B cell (primary cell): Measurements from ENCODE around the gene LRRTM3. TPM values are rescaled to one million over a fixed set of nuclear protein-coding genes. Genes with fewer than 3 reads are reported as not detected.

ENCODE experiments used
- ATAC-seq: fragments of 200-7000 bp; cut with Tn5 transposase; one replicate; pipeline ENCODE4 v1.10.0; 2021; ENCODE audit warnings: low read depth, mild to moderate bottlenecking, moderate number of reproducible peaks, moderate library complexity
- CTCF ChIA-PET: fragments of 350-600 bp; sonication (Branson Sonifier 250); formaldehyde crosslinking; loops from one replicate; lab custom pipeline; 2021; ENCODE audit warnings: antibody characterized with exemption, inconsistent platforms; lab: Charles Lee
- POLR2A ChIA-PET: fragments of 350-600 bp; sonication (Branson Sonifier 250); formaldehyde crosslinking; loops from one replicate; lab custom pipeline; 2021; ENCODE audit warnings: antibody characterized with exemption; lab: Charles Lee
- DNase-seq: peaks from one replicate; pipeline ENCODE4 v3.0.0; 2013
- H2AFZ ChIP-seq: 2 replicates; pipeline ENCODE4 v1.6.1; 2012; ENCODE audit warnings: mild to moderate bottlenecking, low read depth, low read length; ENCODE audit not compliant: insufficient read depth, poor library complexity, severe bottlenecking
- H3K27ac ChIP-seq, 2 donors: 1 replicate in 1 of 2; 2 replicates in 1 of 2; pipeline ENCODE4 v1.5.1; 2012 to 2013; ENCODE audit warnings: low read length in 2 of 2, mild to moderate bottlenecking in 2 of 2, moderate library complexity in 1 of 2
- H3K27me3 ChIP-seq, 4 experiments: fragments of 200-600 bp in 1 of 4; sonication (generic) in 1 of 4; replicated peaks in 1 of 4; 1 replicate in 2 of 4; 2 replicates in 2 of 4; pipeline versions ENCODE4 v1.6.1 to v1.7.0; 2013 to 2016; ENCODE audit warnings: low read length in 3 of 4, mild to moderate bottlenecking in 2 of 4, mixed read lengths in 1 of 4, moderate library complexity in 1 of 4; ENCODE audit not compliant: insufficient read depth in 4 of 4, control insufficient read depth in 3 of 4; ENCODE audit errors: control extremely low read depth in 1 of 4
- H3K36me3 ChIP-seq, 2 experiments: replicated peaks in 1 of 2; 1 replicate in 1 of 2; 2 replicates in 1 of 2; pipeline versions ENCODE4 v1.6.1 to v1.7.1; 2013; ENCODE audit warnings: low read length in 1 of 2; ENCODE audit not compliant: insufficient read depth in 2 of 2, control insufficient read depth in 1 of 2; ENCODE audit errors: control extremely low read depth in 1 of 2, extremely low read depth in 1 of 2
- H3K4me1 ChIP-seq, 2 donors: fragments of 200-600 bp in 1 of 2; sonication (generic) in 1 of 2; 1 replicate in 1 of 2; 2 replicates in 1 of 2; pipeline versions ENCODE4 v1.5.1 to v1.6.1; 2013 to 2017; ENCODE audit warnings: low read length in 2 of 2; ENCODE audit not compliant: control insufficient read depth in 2 of 2, insufficient read depth in 2 of 2
- H3K4me2 ChIP-seq: replicated peaks from 2 replicates; pipeline ENCODE3; 2012; ENCODE audit warnings: mild to moderate bottlenecking, low read depth, low read length; ENCODE audit not compliant: poor library complexity, severe bottlenecking
- H3K4me3 ChIP-seq, 5 experiments: fragments of 200-600 bp in 1 of 5; sonication (generic) in 1 of 5; 1 replicate in 3 of 5; 2 replicates in 2 of 5; pipeline versions ENCODE4 v1.5.1 to v1.7.0; 2011 to 2016; ENCODE audit warnings: low read length in 4 of 5, mild to moderate bottlenecking in 4 of 5, low read depth in 2 of 5, control low read depth in 1 of 5, moderate library complexity in 1 of 5; ENCODE audit not compliant: insufficient read depth in 1 of 5; ENCODE audit errors: control extremely low read depth in 1 of 5, extremely low read depth in 1 of 5
- H3K79me2 ChIP-seq: fragments of 200-600 bp; sonication (generic); one replicate; pipeline ENCODE4 v1.6.0; 2016; ENCODE audit warnings: low read length; ENCODE audit not compliant: control insufficient read depth, insufficient read depth
- H3K9ac ChIP-seq: fragments of 200-600 bp; sonication (generic); 2 replicates; pipeline ENCODE4 v1.6.1; 2017; ENCODE audit warnings: mild to moderate bottlenecking, low read length, moderate library complexity
- H3K9me3 ChIP-seq, 3 donors: one replicate each; pipeline versions ENCODE4 v1.6.1 to v1.7.1; 2013; ENCODE audit warnings: low read length in 2 of 3; ENCODE audit not compliant: control insufficient read depth in 2 of 3, insufficient read depth in 1 of 3; ENCODE audit errors: control extremely low read depth in 1 of 3
- H4K20me1 ChIP-seq: 2 replicates; pipeline ENCODE4 v1.6.0; 2012; ENCODE audit warnings: mild to moderate bottlenecking, low read length; ENCODE audit not compliant: insufficient read depth, control insufficient read depth, poor library complexity, severe bottlenecking
- H3K27ac Mint-ChIP-seq: one replicate; pipeline ENCODE4 v1.8.0; 2021; ENCODE audit warnings: mixed read lengths
- H3K27me3 Mint-ChIP-seq: one replicate; pipeline ENCODE4 v1.8.0; 2021; ENCODE audit warnings: mixed read lengths
- H3K4me1 Mint-ChIP-seq: one replicate; pipeline ENCODE4 v1.8.0; 2021; ENCODE audit warnings: mixed read lengths
- H3K4me3 Mint-ChIP-seq: one replicate; pipeline ENCODE4 v1.8.0; 2021; ENCODE audit warnings: mixed read lengths
- H3K9me3 Mint-ChIP-seq: one replicate; pipeline ENCODE4 v1.8.0; 2022; ENCODE audit warnings: mixed read lengths; ENCODE audit not compliant: insufficient read depth
- EZH2 ChIP-seq: IDR thresholded peaks from 2 replicates; pipeline ENCODE4 v1.6.1; 2012; ENCODE audit warnings: borderline replicate concordance, low read depth, mild to moderate bottlenecking, moderate library complexity, low read length; ENCODE audit not compliant: insufficient read depth, poor library complexity, severe bottlenecking
- WGBS: methylation state at CpG from one replicate; pipeline ENCODE4 v1.1.5; 2013; ENCODE audit warnings: missing lambda C conversion rate; ENCODE audit not compliant: insufficient coverage; 5-methylcytosine and 5-hydroxymethylcytosine counted together
- intact Hi-C: fragments of 100-400 bp; cut with micrococcal nuclease; formaldehyde crosslinking; loops from one replicate; pipeline ENCODE4 v1.10.0; 2022
- polyA plus RNA-seq: library from polyadenylated mRNA; depleted of rRNA; stranded (reverse); fragments of >200 nt; gene quantifications from 2 replicates; pipeline ENCODE4 v1.2.3, GENCODE V29; 2012
- total RNA-seq, 2 donors: library from RNA; stranded (reverse); fragments of 120-200 nt in 1 of 2; gene quantifications; 1 replicate in 1 of 2; 2 replicates in 1 of 2; pipeline versions ENCODE4 v1.2.3 to v1.2.4, GENCODE V29; 2013 to 2022
- TF ChIP-seq, protein P1 (sequence below): fragments of 200-600 bp; IDR thresholded peaks from one replicate; pipeline ENCODE4 v1.8.0; 2022; ENCODE audit warnings: antibody characterized with exemption, mild to moderate bottlenecking

LRRTM3 gene
- total and polyA plus RNA-seq, 2 donors (not counting 1 experiment from before 2014, with no cell fraction given), result not detected

DNA sequence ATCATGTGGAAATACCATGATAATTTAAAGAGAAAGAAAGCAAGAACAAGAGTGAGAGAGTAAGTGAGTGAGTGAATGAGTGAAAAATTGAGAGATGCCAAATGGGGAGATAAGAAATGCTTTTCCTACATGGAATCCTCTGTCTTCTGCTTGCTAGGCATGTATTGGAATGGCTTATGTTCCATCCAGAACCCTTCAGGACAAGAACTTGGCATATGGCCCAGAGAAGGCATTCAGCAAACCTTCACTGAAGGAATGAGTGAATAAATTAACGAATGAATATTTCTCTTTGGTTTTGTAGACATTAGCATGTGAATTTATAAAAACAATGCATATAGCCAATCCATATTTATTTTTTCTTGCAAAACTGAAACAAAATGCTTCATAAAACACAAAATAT, 162.2 kb downstream of the LRRTM3 start:
- no peak for TF ChIP-seq EZH2
- TF ChIP-seq, protein P1, sequence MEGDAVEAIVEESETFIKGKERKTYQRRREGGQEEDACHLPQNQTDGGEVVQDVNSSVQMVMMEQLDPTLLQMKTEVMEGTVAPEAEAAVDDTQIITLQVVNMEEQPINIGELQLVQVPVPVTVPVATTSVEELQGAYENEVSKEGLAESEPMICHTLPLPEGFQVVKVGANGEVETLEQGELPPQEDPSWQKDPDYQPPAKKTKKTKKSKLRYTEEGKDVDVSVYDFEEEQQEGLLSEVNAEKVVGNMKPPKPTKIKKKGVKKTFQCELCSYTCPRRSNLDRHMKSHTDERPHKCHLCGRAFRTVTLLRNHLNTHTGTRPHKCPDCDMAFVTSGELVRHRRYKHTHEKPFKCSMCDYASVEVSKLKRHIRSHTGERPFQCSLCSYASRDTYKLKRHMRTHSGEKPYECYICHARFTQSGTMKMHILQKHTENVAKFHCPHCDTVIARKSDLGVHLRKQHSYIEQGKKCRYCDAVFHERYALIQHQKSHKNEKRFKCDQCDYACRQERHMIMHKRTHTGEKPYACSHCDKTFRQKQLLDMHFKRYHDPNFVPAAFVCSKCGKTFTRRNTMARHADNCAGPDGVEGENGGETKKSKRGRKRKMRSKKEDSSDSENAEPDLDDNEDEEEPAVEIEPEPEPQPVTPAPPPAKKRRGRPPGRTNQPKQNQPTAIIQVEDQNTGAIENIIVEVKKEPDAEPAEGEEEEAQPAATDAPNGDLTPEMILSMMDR, result no peak
- H3K27me3 ChIP-seq, result no peaks in the 10 kb centered on the region
- H4K20me1 ChIP-seq, result no peaks in the 10 kb centered on the region
- no peak overlapping the region for H3K9ac ChIP-seq
- H3K27ac ChIP-seq, result no peak overlapping the region
- intact Hi-C loops, result no loop called here
- H2AFZ ChIP-seq, result no peak overlapping the region
- no peaks in the 10 kb centered on the region for H3K9me3 ChIP-seq
- Mint-ChIP-seq H3K4me1 (no peaks in the 10 kb centered on the region), H3K27me3 (no peaks in the 10 kb centered on the region), H3K9me3 (no peaks in the 10 kb centered on the region), H3K4me3 (no peak overlapping the region), H3K27ac (no peak overlapping the region)
- no peaks in the 10 kb centered on the region for H3K36me3 ChIP-seq
- DNase-seq (no peak), ATAC-seq (no peak)
- WGBS, result no CpG with 5 or more reads among the region's 1 CpG
- POLR2A ChIA-PET, result no interaction called here
- H3K4me3 ChIP-seq, result no peak overlapping the region
- CTCF ChIA-PET, result no interaction called here
- H3K79me2 ChIP-seq, result no peaks in the 10 kb centered on the region
- no peak overlapping the region for H3K4me2 ChIP-seq
- H3K4me1 ChIP-seq, result no peaks in the 10 kb centered on the region

DNA sequence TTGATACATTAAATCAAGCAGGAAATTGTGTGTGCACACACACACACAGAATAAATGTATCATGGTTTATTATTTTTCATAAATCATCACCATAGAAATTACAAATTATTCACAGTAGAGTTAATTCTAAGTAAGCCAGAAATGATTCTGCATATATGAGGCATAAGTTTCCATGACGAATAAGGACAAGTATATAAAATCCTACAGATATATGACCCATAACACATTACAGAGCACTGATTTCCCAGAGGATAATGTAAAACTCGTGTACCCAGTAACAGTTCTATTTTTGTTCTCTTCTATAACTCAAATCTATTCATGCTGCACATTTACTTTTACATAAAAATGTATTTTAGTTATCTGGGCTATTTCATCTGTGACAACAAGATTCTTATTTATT, 169.7 kb downstream of the LRRTM3 start:
- Mint-ChIP-seq H3K27ac (no peak overlapping the region), H3K27me3 (no peaks in the 10 kb centered on the region), H3K4me1 (no peaks in the 10 kb centered on the region), H3K4me3 (no peak overlapping the region), H3K9me3 (no peaks in the 10 kb centered on the region)
- Histone ChIP-seq H3K9me3 (no peaks in the 10 kb centered on the region), H3K4me3 (no peak overlapping the region), H3K9ac (no peak overlapping the region), H3K36me3 (no peaks in the 10 kb centered on the region), H3K79me2 (no peaks in the 10 kb centered on the region), H2AFZ (no peak overlapping the region), H4K20me1 (no peaks in the 10 kb centered on the region), H3K4me1 (no peaks in the 10 kb centered on the region), H3K4me2 (no peak overlapping the region), H3K27me3 (no peaks in the 10 kb centered on the region), H3K27ac (no peak overlapping the region)
- POLR2A ChIA-PET, result no interaction called here
- ATAC-seq (no peak), DNase-seq (no peak)
- CTCF ChIA-PET, result no interaction called here
- intact Hi-C loops, result no loop called here
- no peak for TF ChIP-seq EZH2
- TF ChIP-seq, protein P1, result no peak
- no CpG with 5 or more reads among the region's 2 CpGs for WGBS
